Stimulated activated CD4-positive, alpha-beta T cell treated with anti-CD3 and anti-CD28 coated beads, TNF-alpha, amount 100 ng/mL, for 48 hours (primary cell): Measurements from ENCODE around the gene BMP10.

Experiments used
- DNase-seq, 3 donors: peaks; one replicate each; pipeline ENCODE4 v3.0.0-alpha.2; 2020; ENCODE audit warnings: low read depth in 3 of 3

BMP10 gene

DNA sequence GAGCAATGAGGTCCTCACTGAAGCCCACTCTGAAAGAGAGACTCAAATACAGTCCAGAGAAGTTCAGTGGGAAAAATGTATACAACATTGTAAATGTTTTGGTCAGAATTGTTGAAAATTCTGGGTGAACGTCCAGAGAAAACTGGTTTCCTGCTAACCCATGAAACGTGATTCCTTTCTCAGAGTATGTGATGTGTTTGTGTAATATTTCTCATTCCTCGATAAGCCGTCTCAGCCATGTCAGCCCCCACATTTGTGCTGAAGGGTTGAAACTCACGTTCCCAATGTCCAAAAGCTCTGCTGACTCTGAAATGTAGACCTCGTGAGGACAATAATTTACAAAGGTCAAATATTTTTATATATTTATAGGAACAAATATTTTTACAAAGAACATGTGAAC lies 51.6 kb downstream of the BMP10 start:
- no peak for DNase-seq

GRCh38 chr2:68817306-68817705 lies 53.9 kb downstream of the BMP10 start:
- DNase-seq, result no peak
